PC-3 (cell line): ENCODE results near the gene CNIH3. TPM values are rescaled to one million over a fixed set of nuclear protein-coding genes. Genes with fewer than 3 reads are reported as not detected.

ENCODE experiments used
- ATAC-seq: fragments of 200-7000 bp; cut with Tn5 transposase; 2 replicates; pipeline ENCODE4 v1.9.1; 2020; ENCODE audit warnings: mild to moderate bottlenecking, moderate library complexity
- BruUV-seq: library from RNA; stranded (reverse); fragments of 400-500 nt; replicated peaks from 2 replicates; lab custom pipeline; 2021; lab: Mats Ljungman, UMichigan
- CTCF ChIA-PET: fragments of 300-600 bp; sonication (Branson Sonifier 250); formaldehyde crosslinking; loops from one replicate; lab custom pipeline; 2022; ENCODE audit warnings: antibody characterized with exemption; lab: Charles Lee
- POLR2A ChIA-PET: fragments of 300-600 bp; sonication (Branson Sonifier 250); formaldehyde crosslinking; loops from one replicate; lab custom pipeline; 2022; ENCODE audit warnings: antibody characterized with exemption; ENCODE audit not compliant: unreplicated experiment; lab: Charles Lee
- DNase-seq: peaks from one replicate; pipeline ENCODE4 v3.0.0-alpha.2; 2015
- H2AFZ ChIP-seq: fragments of 300-600 bp; sonication (generic); 2 replicates; pipeline ENCODE4 v1.6.0; 2016; ENCODE audit warnings: antibody characterized with exemption, low read length
- H3F3A ChIP-seq: fragments of 300-600 bp; sonication (generic); one replicate; pipeline ENCODE4 v1.6.0; 2017; ENCODE audit warnings: antibody characterized with exemption, low read length, control low read depth, mild to moderate bottlenecking; ENCODE audit not compliant: unreplicated experiment
- H3K27ac ChIP-seq: fragments of 300-600 bp; sonication (generic); 2 replicates; pipeline ENCODE4 v1.5.1; 2016; ENCODE audit warnings: mild to moderate bottlenecking, low read length
- H3K27me3 ChIP-seq: fragments of 300-600 bp; sonication (generic); 2 replicates; pipeline ENCODE4 v1.6.1; 2016; ENCODE audit warnings: low read length, mixed read lengths
- H3K36me3 ChIP-seq: fragments of 300-600 bp; sonication (generic); 2 replicates; pipeline ENCODE4 v1.6.1; 2016; ENCODE audit warnings: low read depth, mixed run types, low read length, mixed read lengths
- H3K4me1 ChIP-seq: fragments of 300-600 bp; sonication (generic); 2 replicates; pipeline ENCODE4 v1.5.1; 2016; ENCODE audit warnings: low read length; ENCODE audit not compliant: insufficient read depth
- H3K4me2 ChIP-seq: fragments of 300-600 bp; sonication (generic); 2 replicates; pipeline ENCODE4 v1.6.0; 2016; ENCODE audit warnings: low read length
- H3K4me3 ChIP-seq: fragments of 300-600 bp; sonication (generic); 2 replicates; pipeline ENCODE4 v1.5.1; 2016; ENCODE audit warnings: mild to moderate bottlenecking, low read length, mixed read lengths
- H3K79me2 ChIP-seq: fragments of 300-600 bp; sonication (generic); 2 replicates; pipeline ENCODE4 v1.6.1; 2017; ENCODE audit warnings: low read length, mixed read lengths
- H3K9ac ChIP-seq: fragments of 300-600 bp; sonication (generic); 2 replicates; pipeline ENCODE4 v1.6.0; 2016; ENCODE audit warnings: mild to moderate bottlenecking, low read length
- H3K9me2 ChIP-seq: fragments of 300-600 bp; sonication (generic); replicated peaks from 2 replicates; pipeline ENCODE4 v1.6.1; 2016; ENCODE audit warnings: mixed run types, low read length, mixed read lengths
- H3K9me3 ChIP-seq: fragments of 300-600 bp; sonication (generic); 2 replicates; pipeline ENCODE4 v1.6.1; 2016; ENCODE audit warnings: low read length, mixed read lengths
- H4K20me1 ChIP-seq: fragments of 300-600 bp; sonication (generic); 2 replicates; pipeline ENCODE4 v1.6.1; 2016; ENCODE audit warnings: low read length, mixed read lengths
- EZH2 ChIP-seq: fragments of 300-600 bp; sonication (generic); IDR thresholded peaks from one replicate; pipeline ENCODE4 v1.6.1; 2017; ENCODE audit warnings: antibody characterized with exemption, mild to moderate bottlenecking, low read length; ENCODE audit not compliant: unreplicated experiment
- EZH2phosphoT487 ChIP-seq: fragments of 300-600 bp; sonication (generic); IDR thresholded peaks from 2 replicates; pipeline ENCODE4 v1.6.1; 2018; ENCODE audit warnings: mild to moderate bottlenecking, antibody characterized with exemption, low read length, borderline replicate concordance
- intact Hi-C: fragments of 100-400 bp; cut with micrococcal nuclease; formaldehyde crosslinking; loops from 2 replicates; pipeline ENCODE4 v1.9.0; 2023
- total RNA-seq: library from RNA; depleted of rRNA; stranded (reverse); fragments of >200 nt; gene quantifications from 2 replicates; pipeline ENCODE4 v1.2.3, GENCODE V29; 2014
- TF ChIP-seq, protein P1 (sequence below): fragments of 300-600 bp; sonication (generic); conservative IDR thresholded peaks from 2 replicates; pipeline ENCODE4 v1.5.1; 2017; ENCODE audit warnings: antibody characterized with exemption, low read depth, mild to moderate bottlenecking, low read length

CNIH3 gene
- total RNA-seq, 1 experiment from 2014 or later = 7.4 TPM

DNA sequence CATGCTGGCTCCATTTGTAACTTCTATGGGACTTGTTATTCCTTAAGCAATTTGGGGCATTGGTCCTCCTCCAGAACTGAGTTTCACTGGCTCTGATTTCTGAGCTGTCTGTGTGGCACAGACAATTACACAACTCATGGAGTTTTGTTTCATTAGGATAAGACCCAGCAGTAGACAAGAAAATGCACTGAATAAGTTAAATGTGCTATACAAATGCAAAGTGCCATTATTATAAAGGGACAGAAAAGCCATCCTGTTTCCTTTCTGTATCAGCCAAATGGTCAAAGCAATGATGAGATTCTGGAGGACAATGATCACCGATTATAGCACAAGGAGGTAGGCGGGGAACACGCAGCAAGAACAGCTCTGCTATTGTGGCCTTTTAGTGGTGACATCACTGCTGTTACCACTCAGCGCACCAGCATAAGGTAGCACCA lies 81.9 kb downstream of the CNIH3 start:
- Histone ChIP-seq H3K9me2 (no peaks in the 10 kb centered on the region), H3K27me3 (no peaks in the 10 kb centered on the region), H4K20me1 (no peaks in the 10 kb centered on the region), H3K36me3 (no peaks in the 10 kb centered on the region), H3K4me2 (no peak overlapping the region), H2AFZ (no peak overlapping the region), H3K4me3 (no peak overlapping the region), H3K9ac (no peak overlapping the region), H3K4me1 (no peaks in the 10 kb centered on the region), H3K9me3 (no peaks in the 10 kb centered on the region), H3K27ac (no peak overlapping the region), H3K79me2 (no peaks in the 10 kb centered on the region), H3F3A (no peaks in the 10 kb centered on the region)
- intact Hi-C loops = no loop called here
- no peak for ATAC-seq
- ChIA-PET CTCF (no interaction called here), POLR2A (no interaction called here)
- DNase-seq = no peak
- no TSS peak for BruUV-seq
- TF ChIP-seq EZH2phosphoT487 = no peak
- TF ChIP-seq EZH2 = no peak
- TF ChIP-seq, protein P1, sequence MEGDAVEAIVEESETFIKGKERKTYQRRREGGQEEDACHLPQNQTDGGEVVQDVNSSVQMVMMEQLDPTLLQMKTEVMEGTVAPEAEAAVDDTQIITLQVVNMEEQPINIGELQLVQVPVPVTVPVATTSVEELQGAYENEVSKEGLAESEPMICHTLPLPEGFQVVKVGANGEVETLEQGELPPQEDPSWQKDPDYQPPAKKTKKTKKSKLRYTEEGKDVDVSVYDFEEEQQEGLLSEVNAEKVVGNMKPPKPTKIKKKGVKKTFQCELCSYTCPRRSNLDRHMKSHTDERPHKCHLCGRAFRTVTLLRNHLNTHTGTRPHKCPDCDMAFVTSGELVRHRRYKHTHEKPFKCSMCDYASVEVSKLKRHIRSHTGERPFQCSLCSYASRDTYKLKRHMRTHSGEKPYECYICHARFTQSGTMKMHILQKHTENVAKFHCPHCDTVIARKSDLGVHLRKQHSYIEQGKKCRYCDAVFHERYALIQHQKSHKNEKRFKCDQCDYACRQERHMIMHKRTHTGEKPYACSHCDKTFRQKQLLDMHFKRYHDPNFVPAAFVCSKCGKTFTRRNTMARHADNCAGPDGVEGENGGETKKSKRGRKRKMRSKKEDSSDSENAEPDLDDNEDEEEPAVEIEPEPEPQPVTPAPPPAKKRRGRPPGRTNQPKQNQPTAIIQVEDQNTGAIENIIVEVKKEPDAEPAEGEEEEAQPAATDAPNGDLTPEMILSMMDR = no peak

DNA sequence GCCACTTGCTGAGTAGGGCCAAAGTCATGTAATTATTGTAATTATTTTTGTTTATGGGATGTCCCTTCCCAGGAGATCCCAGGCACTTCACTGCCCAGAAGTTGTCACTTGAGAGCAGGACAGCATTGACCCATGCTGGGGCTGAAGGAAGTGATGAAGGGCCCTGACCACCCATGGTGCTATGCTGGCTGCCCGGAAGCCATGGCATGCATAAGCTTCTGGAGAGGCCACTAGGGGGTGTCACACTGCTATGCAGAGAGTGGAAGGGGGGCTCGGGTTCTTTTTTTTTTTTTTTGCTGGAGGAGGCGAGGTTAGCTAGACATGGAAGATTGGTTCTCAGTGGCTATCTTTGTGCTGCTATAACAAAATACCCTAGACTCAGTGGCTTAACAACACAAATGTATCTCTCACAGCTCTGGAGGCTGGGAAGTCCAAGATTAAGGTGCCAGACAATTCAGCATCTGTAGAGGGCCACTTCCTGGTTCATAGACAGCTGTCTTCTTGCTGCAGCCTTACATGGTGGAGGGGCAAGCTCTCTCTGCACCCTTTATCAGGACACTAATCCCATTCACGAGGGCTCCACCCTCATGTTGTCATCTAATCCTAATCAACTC lies 84.9 kb downstream of the CNIH3 start:
- POLR2A ChIA-PET = no interaction called here

More for the DNA sequence above, 84.9 kb downstream of the CNIH3 start:
- CTCF ChIA-PET = interaction anchor here (0.6 kb wide), 2 partner anchors 152 to 203 kb away, joined by 6 to 23 read pairs; no protein-coding TSS in a partner anchor
- H2AFZ ChIP-seq = no peak overlapping the region
- H3K79me2 ChIP-seq = no peaks in the 10 kb centered on the region
- intact Hi-C loops = no loop called here
- H3K27ac ChIP-seq = no peak overlapping the region
- BruUV-seq = no TSS peak
- DNase-seq (peak; percentile 49), ATAC-seq (peak; percentile 81)
- no peaks in the 10 kb centered on the region for H3K9me3 ChIP-seq
- no peaks in the 10 kb centered on the region for H3F3A ChIP-seq
- H3K9ac ChIP-seq = no peak overlapping the region
- TF ChIP-seq EZH2 = no peak
- no peak for TF ChIP-seq EZH2phosphoT487
- TF ChIP-seq, protein P1 = peak; percentile 84
- H4K20me1 ChIP-seq = no peaks in the 10 kb centered on the region
- no peak overlapping the region for H3K4me2 ChIP-seq
- no peaks in the 10 kb centered on the region for H3K27me3 ChIP-seq
- no peaks in the 10 kb centered on the region for H3K36me3 ChIP-seq
- no peaks in the 10 kb centered on the region for H3K9me2 ChIP-seq
- no peaks in the 10 kb centered on the region for H3K4me1 ChIP-seq
- no peak overlapping the region for H3K4me3 ChIP-seq
